Left ventricle myocardium inferior (tissue), 1 donor: Measurements from ENCODE around the gene THSD7B. TPM values are rescaled to one million over a fixed set of nuclear protein-coding genes. Genes with fewer than 3 reads are reported as not detected.
"Not testable (repeated sequence)": the region's sequence is repeated elsewhere in the genome, so short reads cannot be mapped to it uniquely, and the experiment has no call there.

Experiments
- DNase-seq: peaks from one replicate; pipeline ENCODE4 v3.0.0-alpha.2; 2020
- H3K27ac ChIP-seq: fragments of 200-600 bp; replicated peaks from 2 replicates; pipeline ENCODE4 v1.8.0; 2021
- H3K27me3 ChIP-seq: fragments of 200-600 bp; 2 replicates; pipeline ENCODE4 v1.8.0; 2021; ENCODE audit warnings: low read depth
- H3K36me3 ChIP-seq: fragments of 200-600 bp; 2 replicates; pipeline ENCODE4 v1.8.0; 2021
- H3K4me1 ChIP-seq: fragments of 200-600 bp; 2 replicates; pipeline ENCODE4 v1.8.0; 2021
- H3K4me3 ChIP-seq: fragments of 200-600 bp; 2 replicates; pipeline ENCODE4 v1.8.0; 2021; ENCODE audit warnings: mild to moderate bottlenecking, moderate library complexity
- H3K9me3 ChIP-seq: fragments of 200-600 bp; replicated peaks from 2 replicates; pipeline ENCODE4 v1.8.0; 2021
- intact Hi-C: fragments of 100-400 bp; cut with micrococcal nuclease; formaldehyde crosslinking; loops from one replicate; pipeline ENCODE4 v1.11.0; 2022
- total RNA-seq: library from RNA; stranded (reverse); fragmentation: NEBNext Ultra II Directional; extraction: Animal tissue kit (Norgen Biotek cat#: 25700); gene quantifications from one replicate; pipeline ENCODE4 v1.2.1, GENCODE V29; 2021
- TF ChIP-seq, protein P1 (sequence below): fragments of 200-600 bp; IDR thresholded peaks from 2 replicates; pipeline ENCODE4 v1.8.0; 2021; ENCODE audit warnings: antibody characterized with exemption, mild to moderate bottlenecking, borderline replicate concordance
- donor health status: DM: no; HTN: yes; CAD: no; lungs with severe emphysema.

THSD7B gene
- total RNA-seq, 1 donor from 2014 or later: 0.22 TPM

DNA sequence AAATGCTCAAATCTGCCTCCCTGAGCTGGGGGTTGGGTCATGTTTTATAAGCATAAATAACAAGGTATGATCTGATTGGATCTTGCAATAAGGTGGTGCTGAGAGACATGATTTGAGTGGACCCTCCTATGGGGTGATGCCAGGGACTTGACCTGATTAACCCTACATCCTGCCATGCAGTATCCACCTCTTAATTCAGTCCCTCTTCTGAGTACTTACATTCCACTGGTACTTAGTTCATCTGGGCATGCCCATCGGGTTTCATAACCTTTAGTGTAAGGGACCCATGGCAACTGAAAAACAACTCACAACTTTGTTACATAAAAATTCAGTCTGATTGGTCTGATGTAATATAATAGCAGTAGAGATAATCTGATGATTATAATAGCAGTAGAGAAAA is 801.0 kb downstream of the THSD7B start:
- TF ChIP-seq, protein P1, sequence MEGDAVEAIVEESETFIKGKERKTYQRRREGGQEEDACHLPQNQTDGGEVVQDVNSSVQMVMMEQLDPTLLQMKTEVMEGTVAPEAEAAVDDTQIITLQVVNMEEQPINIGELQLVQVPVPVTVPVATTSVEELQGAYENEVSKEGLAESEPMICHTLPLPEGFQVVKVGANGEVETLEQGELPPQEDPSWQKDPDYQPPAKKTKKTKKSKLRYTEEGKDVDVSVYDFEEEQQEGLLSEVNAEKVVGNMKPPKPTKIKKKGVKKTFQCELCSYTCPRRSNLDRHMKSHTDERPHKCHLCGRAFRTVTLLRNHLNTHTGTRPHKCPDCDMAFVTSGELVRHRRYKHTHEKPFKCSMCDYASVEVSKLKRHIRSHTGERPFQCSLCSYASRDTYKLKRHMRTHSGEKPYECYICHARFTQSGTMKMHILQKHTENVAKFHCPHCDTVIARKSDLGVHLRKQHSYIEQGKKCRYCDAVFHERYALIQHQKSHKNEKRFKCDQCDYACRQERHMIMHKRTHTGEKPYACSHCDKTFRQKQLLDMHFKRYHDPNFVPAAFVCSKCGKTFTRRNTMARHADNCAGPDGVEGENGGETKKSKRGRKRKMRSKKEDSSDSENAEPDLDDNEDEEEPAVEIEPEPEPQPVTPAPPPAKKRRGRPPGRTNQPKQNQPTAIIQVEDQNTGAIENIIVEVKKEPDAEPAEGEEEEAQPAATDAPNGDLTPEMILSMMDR: no peak
- H3K36me3 ChIP-seq: no peaks in the 10 kb centered on the region
- DNase-seq: no peak
- no peaks in the 10 kb centered on the region for H3K27me3 ChIP-seq
- intact Hi-C loops: no loop called here
- no peak overlapping the region for H3K27ac ChIP-seq
- H3K4me1 ChIP-seq: no peaks in the 10 kb centered on the region
- H3K4me3 ChIP-seq: no peak overlapping the region
- H3K9me3 ChIP-seq: peaks cover 4% of the 10 kb centered on the region

DNA sequence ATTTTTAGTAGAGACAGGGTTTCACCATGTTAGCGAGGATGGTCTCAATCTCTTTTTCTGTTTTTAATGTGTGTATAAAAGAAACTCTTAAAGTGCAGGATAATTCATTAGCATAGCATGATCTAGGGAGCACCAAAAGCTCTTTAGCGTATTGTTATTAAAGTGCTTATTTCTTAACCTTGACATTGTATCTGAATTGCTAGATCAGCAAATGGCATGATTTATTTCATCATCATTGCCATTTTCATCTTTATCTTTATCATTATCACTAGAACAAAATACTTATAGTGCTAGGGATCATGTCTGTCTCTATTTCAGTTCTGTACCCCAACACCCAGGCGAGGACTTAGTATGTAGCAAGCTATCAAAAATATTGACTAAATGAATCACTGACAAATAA is 805.1 kb downstream of the THSD7B start:
- TF ChIP-seq, protein P1: no peak
- peaks cover 1% of the 10 kb centered on the region for H3K9me3 ChIP-seq
- intact Hi-C loops: no loop called here
- no peak overlapping the region for H3K27ac ChIP-seq
- no peak for DNase-seq
- no peaks in the 10 kb centered on the region for H3K4me1 ChIP-seq
- H3K36me3 ChIP-seq: no peaks in the 10 kb centered on the region
- no peaks in the 10 kb centered on the region for H3K27me3 ChIP-seq
- no peak overlapping the region for H3K4me3 ChIP-seq

DNA sequence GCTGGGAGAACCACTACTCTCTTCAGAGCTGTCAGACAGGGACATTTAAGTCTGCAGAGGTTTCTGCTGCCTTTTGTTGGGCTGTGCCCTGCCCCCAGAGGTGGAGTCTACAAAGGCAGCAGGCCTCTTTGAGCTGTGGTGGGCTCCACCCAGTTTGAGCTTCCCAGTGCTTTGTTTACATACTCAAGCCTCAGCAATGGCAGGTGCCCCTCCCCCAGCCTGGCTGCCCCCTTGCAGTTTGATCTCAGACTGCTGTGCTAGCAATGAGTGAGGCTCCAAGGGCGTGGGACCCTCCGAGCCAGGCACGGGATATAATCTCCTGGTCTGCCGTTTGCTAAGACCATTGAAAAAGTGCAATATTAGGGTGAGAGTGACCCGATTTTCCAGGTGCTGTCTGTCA is 822.5 kb downstream of the THSD7B start:
- H3K4me1 ChIP-seq, intact Hi-C loops, DNase-seq, H3K4me3 ChIP-seq, H3K27me3 ChIP-seq, H3K27ac ChIP-seq, H3K36me3 ChIP-seq: not testable (repeated sequence)
- H3K9me3 ChIP-seq: peaks cover 41% of the 10 kb centered on the region

DNA sequence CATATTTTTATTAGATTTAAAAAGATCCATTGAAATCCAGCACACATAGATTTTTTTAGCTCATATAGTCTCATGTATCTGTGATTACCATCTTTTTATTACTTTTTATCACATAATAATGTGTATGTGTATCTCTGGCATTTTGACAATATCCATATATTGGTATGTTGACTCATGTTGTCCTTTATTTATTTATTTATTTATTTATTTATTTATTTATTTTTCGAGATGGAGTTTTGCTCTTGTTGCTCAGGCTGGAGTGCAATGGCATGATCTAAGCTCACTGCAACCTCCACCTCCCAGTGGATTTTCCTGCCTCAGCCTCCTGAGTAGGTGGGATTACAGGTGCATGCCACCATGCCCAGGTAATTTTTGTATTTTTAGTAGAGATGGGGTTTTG is 823.2 kb downstream of the THSD7B start:
- H3K27me3 ChIP-seq, DNase-seq, H3K4me1 ChIP-seq, H3K36me3 ChIP-seq, intact Hi-C loops, H3K27ac ChIP-seq, H3K4me3 ChIP-seq: not testable (repeated sequence)
- H3K9me3 ChIP-seq: peaks cover 35% of the 10 kb centered on the region

DNA sequence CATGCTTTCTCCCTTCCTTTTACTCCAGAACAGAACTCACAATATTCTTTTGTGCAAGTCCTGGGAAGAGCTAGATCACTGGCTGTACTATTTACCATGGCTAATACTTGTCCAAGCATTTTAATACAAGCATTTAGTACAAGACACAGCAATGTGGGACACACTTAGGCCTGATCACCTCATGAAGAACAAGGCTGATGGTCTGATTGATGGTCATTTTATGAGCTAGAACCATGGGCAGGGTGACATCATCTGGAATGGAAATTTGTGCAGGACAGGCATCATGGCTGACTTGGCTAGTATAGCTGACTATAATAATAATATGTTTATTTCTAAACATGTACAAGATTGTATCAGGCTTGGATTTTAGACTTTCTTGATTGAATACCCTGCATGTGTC is 824.8 kb downstream of the THSD7B start:
- TF ChIP-seq, protein P1: no peak
- Histone ChIP-seq H3K4me3 (no peak overlapping the region), H3K27me3 (no peaks in the 10 kb centered on the region), H3K9me3 (peaks cover 27% of the 10 kb centered on the region), H3K27ac (no peak overlapping the region), H3K4me1 (no peaks in the 10 kb centered on the region), H3K36me3 (no peaks in the 10 kb centered on the region)
- no peak for DNase-seq
- intact Hi-C loops: no loop called here

DNA sequence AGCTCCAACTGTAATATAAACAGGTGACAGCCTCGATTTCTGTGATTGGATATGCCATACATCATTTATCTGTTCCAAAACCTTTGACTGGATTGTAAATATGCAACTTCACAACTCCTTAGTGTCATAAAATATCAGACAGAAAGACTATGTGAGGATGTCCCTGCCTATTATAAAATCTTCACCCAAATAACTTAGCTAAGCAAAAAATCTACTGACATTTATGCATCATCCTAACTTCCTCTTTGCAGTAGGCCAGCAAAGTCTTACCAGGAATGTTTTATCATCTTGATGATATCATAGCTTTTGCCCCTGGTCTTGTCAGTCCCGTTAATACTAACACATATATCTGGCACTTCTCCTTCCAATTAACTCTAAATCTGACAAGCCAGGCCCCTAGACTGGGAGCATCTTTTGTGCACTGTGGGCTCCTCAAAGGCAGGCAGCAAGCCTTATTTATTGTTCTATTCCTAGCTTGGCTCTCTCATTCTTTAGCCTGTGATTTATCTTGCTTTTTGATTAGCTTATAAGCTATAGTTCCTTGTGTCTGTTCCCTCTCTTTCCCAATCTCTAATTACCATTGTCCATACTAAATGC is 842.5 kb downstream of the THSD7B start:
- no peak overlapping the region for H3K4me3 ChIP-seq
- no peaks in the 10 kb centered on the region for H3K4me1 ChIP-seq
- TF ChIP-seq, protein P1: no peak
- DNase-seq: no peak
- no peaks in the 10 kb centered on the region for H3K36me3 ChIP-seq
- no peaks in the 10 kb centered on the region for H3K27me3 ChIP-seq
- H3K27ac ChIP-seq: no peak overlapping the region
- no peaks in the 10 kb centered on the region for H3K9me3 ChIP-seq
- intact Hi-C loops: no loop called here
